Gastroesophageal sphincter (tissue), 4 donors: ENCODE data around the gene VEGFD. TPM values are rescaled to one million over a fixed set of nuclear protein-coding genes. Genes with fewer than 3 reads are reported as not detected.

ENCODE experiments used
- ATAC-seq: fragments of 150-250 bp; one replicate; pipeline ENCODE4 v1.9.1; 2016; ENCODE audit warnings: mild to moderate bottlenecking, moderate library complexity
- H3K27ac ChIP-seq, 4 donors: fragments of 200-600 bp; sonication (generic) in 3 of 4; 1 replicate in 3 of 4; 2 replicates in 1 of 4; pipeline ENCODE4 v1.5.1; 2016 to 2019
- H3K27me3 ChIP-seq: fragments of 200-600 bp; sonication (generic); one replicate; pipeline ENCODE4 v1.5.1; 2019
- H3K36me3 ChIP-seq, 2 donors: fragments of 200-600 bp; sonication (generic); one replicate each; pipeline ENCODE4 v1.5.1; 2019; ENCODE audit warnings: control low read depth in 1 of 2
- H3K4me1 ChIP-seq, 3 donors: fragments of 200-600 bp; sonication (generic); 1 replicate in 2 of 3; 2 replicates in 1 of 3; pipeline ENCODE4 v1.5.1; 2016 to 2019; ENCODE audit warnings: control low read depth in 2 of 3
- H3K4me3 ChIP-seq, 2 donors: fragments of 200-600 bp; sonication (generic); one replicate each; pipeline ENCODE4 v1.5.1; 2019; ENCODE audit warnings: mild to moderate bottlenecking in 1 of 2, moderate library complexity in 1 of 2
- H3K9me3 ChIP-seq, 3 donors: fragments of 200-600 bp; sonication (generic); one replicate each; pipeline ENCODE4 v1.5.1; 2017 to 2019; ENCODE audit warnings: control low read depth in 2 of 3
- EP300 ChIP-seq: sonication (generic); formaldehyde crosslinking; IDR thresholded peaks from one replicate; pipeline ENCODE4 v1.6.1; 2017; ENCODE audit warnings: antibody characterized with exemption, mild to moderate bottlenecking
- POLR2A ChIP-seq, 2 donors: fragments of 450-650 bp; IDR thresholded peaks; one replicate each; pipeline ENCODE4 v1.6.1; 2017; ENCODE audit warnings: antibody characterized with exemption in 2 of 2, mild to moderate bottlenecking in 2 of 2, moderate library complexity in 1 of 2
- POLR2AphosphoS5 ChIP-seq: sonication (generic); formaldehyde crosslinking; IDR thresholded peaks from one replicate; pipeline ENCODE4 v1.6.1; 2017; ENCODE audit warnings: antibody characterized with exemption
- WGBS, 2 donors: methylation state at CpG; one replicate each; pipeline ENCODE4 v1.1.5; 2018; ENCODE audit warnings: low coverage in 1 of 2; 5-methylcytosine and 5-hydroxymethylcytosine counted together
- total RNA-seq, 4 donors: library from RNA; depleted of rRNA; stranded (reverse); fragments of >200 nt; gene quantifications; one replicate each; pipeline ENCODE4 v1.1.0, GENCODE V29; 2016
- TF ChIP-seq, protein P1 (sequence below), 4 experiments: fragments of 200-600 bp in 2 of 4; fragments of 450-650 bp in 2 of 4; sonication (generic) in 1 of 4; IDR thresholded peaks; one replicate each; pipeline ENCODE4 v1.5.1; 2017 to 2019; ENCODE audit warnings: antibody characterized with exemption in 4 of 4, mild to moderate bottlenecking in 2 of 4, moderate library complexity in 2 of 4

VEGFD gene
- total RNA-seq, 4 donors from 2014 or later: 3.2 to 8.6 (median 5.3) TPM

DNA sequence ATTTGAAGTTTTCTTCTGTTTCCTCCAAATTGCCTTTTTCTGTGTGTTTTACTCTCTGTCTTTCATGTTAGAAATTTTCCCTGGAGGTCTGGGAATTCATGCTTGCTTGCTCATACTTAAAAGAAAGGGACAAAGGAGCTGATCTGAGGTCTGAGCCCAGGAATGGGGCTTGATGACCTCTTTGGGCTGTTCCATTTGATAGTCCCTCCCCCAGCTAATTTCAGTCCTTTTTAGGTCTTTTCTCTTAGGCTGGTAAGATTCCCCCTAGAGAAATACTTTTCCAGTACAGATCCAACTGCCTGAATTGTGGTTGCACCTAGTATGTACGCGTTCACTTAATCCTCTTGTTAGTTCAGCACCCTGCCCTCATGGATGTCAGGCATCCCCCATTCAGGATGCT, 43.3 kb downstream of the VEGFD start:
- TF ChIP-seq POLR2AphosphoS5 (no peak), POLR2A (IDR thresholded peaks at IDR 0.05) (no peak), EP300 (no peak)
- TF ChIP-seq, protein P1, sequence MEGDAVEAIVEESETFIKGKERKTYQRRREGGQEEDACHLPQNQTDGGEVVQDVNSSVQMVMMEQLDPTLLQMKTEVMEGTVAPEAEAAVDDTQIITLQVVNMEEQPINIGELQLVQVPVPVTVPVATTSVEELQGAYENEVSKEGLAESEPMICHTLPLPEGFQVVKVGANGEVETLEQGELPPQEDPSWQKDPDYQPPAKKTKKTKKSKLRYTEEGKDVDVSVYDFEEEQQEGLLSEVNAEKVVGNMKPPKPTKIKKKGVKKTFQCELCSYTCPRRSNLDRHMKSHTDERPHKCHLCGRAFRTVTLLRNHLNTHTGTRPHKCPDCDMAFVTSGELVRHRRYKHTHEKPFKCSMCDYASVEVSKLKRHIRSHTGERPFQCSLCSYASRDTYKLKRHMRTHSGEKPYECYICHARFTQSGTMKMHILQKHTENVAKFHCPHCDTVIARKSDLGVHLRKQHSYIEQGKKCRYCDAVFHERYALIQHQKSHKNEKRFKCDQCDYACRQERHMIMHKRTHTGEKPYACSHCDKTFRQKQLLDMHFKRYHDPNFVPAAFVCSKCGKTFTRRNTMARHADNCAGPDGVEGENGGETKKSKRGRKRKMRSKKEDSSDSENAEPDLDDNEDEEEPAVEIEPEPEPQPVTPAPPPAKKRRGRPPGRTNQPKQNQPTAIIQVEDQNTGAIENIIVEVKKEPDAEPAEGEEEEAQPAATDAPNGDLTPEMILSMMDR (IDR thresholded peaks at IDR 0.05): no peak
- WGBS, 2 donors: 92% methylated on average over 2 of the region's 2 CpGs; no CpG with 5 or more reads in 1 of the 2 donors
- Histone ChIP-seq H3K4me3 (no peak overlapping the region), H3K27ac (no peak overlapping the region), H3K9me3 (no peaks in the 10 kb centered on the region), H3K27me3 (no peaks in the 10 kb centered on the region), H3K36me3 (no peaks in the 10 kb centered on the region), H3K4me1 (peaks cover 0 to 6% (median 0%) of the 10 kb centered on the region in 3 donors)
- ATAC-seq: no peak

DNA sequence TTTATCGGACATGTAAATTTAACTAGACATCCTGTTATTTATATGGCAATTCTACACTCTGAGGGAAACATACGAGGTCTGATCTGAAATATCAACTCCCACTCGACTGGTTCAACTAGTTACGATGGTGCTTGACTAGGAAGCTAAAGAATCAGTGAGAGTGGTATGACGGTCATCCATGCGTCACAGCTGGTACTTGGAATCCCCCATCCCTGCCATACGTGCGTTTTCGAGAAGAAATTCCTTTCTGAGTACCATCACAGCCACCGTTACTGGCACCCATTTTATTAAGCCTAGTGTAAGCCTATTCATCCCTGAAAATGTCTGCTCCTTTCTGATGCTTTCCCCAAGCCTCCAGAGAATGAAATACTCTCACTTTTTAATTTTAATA, 48.2 kb downstream of the VEGFD start:
- no peaks in the 10 kb centered on the region for H3K9me3 ChIP-seq
- peak overlapping the region; percentile 38 to 79 for H3K4me3 ChIP-seq
- no peaks in the 10 kb centered on the region for H3K27me3 ChIP-seq
- peaks cover 0 to 13% (median 0%) of the 10 kb centered on the region in 3 donors for H3K4me1 ChIP-seq
- peak overlapping the region; percentile 16 to 69 (median 48) for H3K27ac ChIP-seq
- ATAC-seq: peak; percentile 21
- H3K36me3 ChIP-seq: peaks cover 0 to 9% of the 10 kb centered on the region in 2 donors
- 0 to 37% methylated on average over 7 to 9 of the region's 10 CpGs for WGBS, 2 donors
- peak; percentile 24 for TF ChIP-seq POLR2AphosphoS5
- no peak for TF ChIP-seq POLR2A (IDR thresholded peaks at IDR 0.05)

GRCh38 chrX:15335135-15336022, 48.8 kb downstream of the VEGFD start, which contains the start of gene PIGA:
PIGA (minus strand) TSS chrX:15335523; CDS start chrX:15331930, 3,593 bp downstream.
- Histone ChIP-seq H3K4me1 (peaks cover 0 to 13% (median 0%) of the 10 kb centered on the region in 3 donors), H3K27me3 (no peaks in the 10 kb centered on the region), H3K27ac (peak within 1 kb of the TSS; percentile 87 to 94 (median 88)), H3K36me3 (peaks cover 0 to 14% of the 10 kb centered on the region in 2 donors), H3K4me3 (peak within 1 kb of the TSS; percentile 79 to 97), H3K9me3 (no peaks in the 10 kb centered on the region)
- ATAC-seq: peak; percentile 98
- 0 to 42% methylated on average over 5 to 8 of the region's 72 CpGs for WGBS, 2 donors
- TF ChIP-seq POLR2A (IDR thresholded peaks at IDR 0.05) (peak; percentile 95), POLR2AphosphoS5 (peak; percentile 97), EP300 (no peak)

- ATAC-seq: no peak
- 46% methylated on average over 7 of the region's 7 CpGs; no CpG with 5 or more reads in 1 of the 2 donors for WGBS, 2 donors
- H3K4me1 ChIP-seq: peaks cover 0 to 13% (median 0%) of the 10 kb centered on the region in 3 donors
- peak overlapping the region; percentile 79 to 97 for H3K4me3 ChIP-seq
- TF ChIP-seq POLR2A (IDR thresholded peaks at IDR 0.05) (no peak), EP300 (no peak), POLR2AphosphoS5 (no peak)
- TF ChIP-seq, protein P1 (IDR thresholded peaks at IDR 0.05): no peak
- H3K27ac ChIP-seq: peak overlapping the region; percentile 87 to 94 (median 88)
- peaks cover 0 to 22% of the 10 kb centered on the region in 2 donors for H3K36me3 ChIP-seq
- no peaks in the 10 kb centered on the region for H3K27me3 ChIP-seq
- no peaks in the 10 kb centered on the region for H3K9me3 ChIP-seq
These were observed 49.7 kb downstream of the VEGFD start for GRCh38 chrX:15334561-15334960.

GRCh38 chrX:15328821-15329220, 55.4 kb downstream of the VEGFD start:
- 49 to 60% methylated on average over 1 to 2 of the region's 2 CpGs for WGBS, 2 donors
- TF ChIP-seq EP300 (no peak), POLR2AphosphoS5 (no peak), POLR2A (IDR thresholded peaks at IDR 0.05) (no peak)
- TF ChIP-seq, protein P1 (IDR thresholded peaks at IDR 0.05): no peak
- Histone ChIP-seq H3K9me3 (no peaks in the 10 kb centered on the region), H3K4me3 (no peak overlapping the region), H3K27ac (no peak overlapping the region), H3K27me3 (no peaks in the 10 kb centered on the region), H3K4me1 (no peaks in the 10 kb centered on the region), H3K36me3 (peaks cover 0 to 33% of the 10 kb centered on the region in 2 donors)
- no peak for ATAC-seq
